OCI-LY3 (cell line): ENCODE measurements around the gene PCDHGA7.
"Not testable (repeated sequence)": the region's sequence is repeated elsewhere in the genome, so short reads cannot be mapped to it uniquely, and the experiment has no call there.

ENCODE experiments used
- H2AFZ ChIP-seq: fragments of 200-600, 300-600 bp; shearing (Covaris generic); 2 replicates; pipeline ENCODE4 v1.6.0; 2014; ENCODE audit warnings: antibody characterized with exemption, low read depth, low read length
- H3K27ac ChIP-seq: fragments of 200-600, 300-600 bp; sonication (generic); 2 replicates; pipeline ENCODE4 v1.5.1; 2014; ENCODE audit warnings: mild to moderate bottlenecking, low read length, moderate library complexity, mixed read lengths
- H3K27me3 ChIP-seq: fragments of 200-600, 300-600 bp; sonication (generic); 2 replicates; pipeline ENCODE4 v1.6.1; 2014; ENCODE audit warnings: low read depth, low read length, mixed read lengths
- H3K36me3 ChIP-seq: fragments of 200-600, 300-600 bp; sonication (generic); replicated peaks from 2 replicates; pipeline ENCODE3; 2014; ENCODE audit warnings: low read depth, low read length, mixed read lengths
- H3K4me1 ChIP-seq: fragments of 300-600, 200-600 bp; sonication (generic); 2 replicates; pipeline ENCODE4 v1.6.1; 2014; ENCODE audit warnings: low read length, mixed read lengths
- H3K4me2 ChIP-seq: fragments of 200-600, 300-600 bp; sonication (generic); 2 replicates; pipeline ENCODE4 v1.6.1; 2014; ENCODE audit warnings: low read length, mixed read lengths
- H3K4me3 ChIP-seq: fragments of 300-600, 200-600 bp; sonication (generic); 2 replicates; pipeline ENCODE4 v1.5.1; 2014; ENCODE audit warnings: antibody characterized with exemption, mild to moderate bottlenecking, low read length, moderate library complexity
- H3K79me2 ChIP-seq: fragments of 300-600, 200-600 bp; shearing (Covaris generic); 2 replicates; pipeline ENCODE4 v1.6.1; 2014; ENCODE audit warnings: mild to moderate bottlenecking, low read length, mixed read lengths
- H3K9ac ChIP-seq: fragments of 300-600, 200-600 bp; shearing (Covaris generic); 2 replicates; pipeline ENCODE4 v1.6.0; 2014; ENCODE audit warnings: mild to moderate bottlenecking, low read length, moderate library complexity
- H3K9me3 ChIP-seq: fragments of 200-600, 300-600 bp; shearing (Covaris generic); 2 replicates; pipeline ENCODE4 v1.6.1; 2014; ENCODE audit warnings: low read length, mixed read lengths; ENCODE audit not compliant: insufficient read depth
- H4K20me1 ChIP-seq: fragments of 200-600, 300-600 bp; sonication (generic); 2 replicates; pipeline ENCODE4 v1.6.1; 2016; ENCODE audit warnings: low read length, mixed read lengths; ENCODE audit not compliant: insufficient read depth
- EZH2phosphoT487 ChIP-seq: fragments of 200-600 bp; shearing (Covaris generic); IDR thresholded peaks from 2 replicates; pipeline ENCODE4 v1.6.1; 2018; ENCODE audit warnings: antibody characterized with exemption, mixed run types, low read depth
- TF ChIP-seq, protein P1 (sequence below): fragments of 200-600, 300-600 bp; sonication (generic); IDR thresholded peaks from 2 replicates; pipeline ENCODE4 v1.5.1; 2014; ENCODE audit warnings: antibody characterized with exemption, low read length, low read depth

Gene PCDHGA7

DNA sequence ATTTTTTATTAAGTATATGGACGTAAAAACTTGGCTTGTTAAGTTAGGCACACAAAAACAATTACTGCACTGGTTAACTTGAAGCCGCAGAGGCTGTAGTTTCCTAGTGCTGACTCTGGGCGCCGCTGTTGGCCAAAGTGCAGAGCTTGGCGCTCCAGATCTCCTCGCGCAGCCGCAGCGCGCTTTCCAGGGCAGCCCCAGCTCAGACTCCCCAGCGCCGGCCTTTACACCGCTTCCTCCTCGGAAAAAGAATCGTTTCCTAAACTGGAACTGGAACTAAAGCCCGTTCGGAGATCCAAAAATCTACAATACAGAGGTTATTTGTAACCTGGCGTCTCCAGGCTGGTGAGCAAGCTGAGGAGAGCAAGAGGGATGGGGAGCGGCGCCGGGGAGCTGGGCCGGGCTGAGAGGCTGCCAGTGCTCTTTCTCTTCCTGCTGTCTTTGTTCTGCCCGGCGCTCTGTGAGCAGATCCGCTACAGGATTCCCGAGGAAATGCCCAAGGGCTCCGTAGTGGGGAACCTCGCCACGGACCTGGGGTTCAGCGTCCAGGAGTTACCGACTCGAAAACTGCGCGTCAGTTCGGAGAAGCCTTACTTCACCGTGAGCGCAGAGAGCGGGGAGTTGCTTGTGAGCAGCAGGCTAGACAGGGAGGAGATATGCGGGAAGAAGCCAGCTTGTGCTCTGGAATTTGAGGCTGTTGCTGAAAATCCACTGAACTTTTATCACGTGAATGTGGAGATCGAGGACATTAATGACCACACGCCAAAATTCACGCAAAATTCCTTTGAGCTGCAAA, 15.4 kb downstream of the PCDHGA7 start, which contains the start of gene PCDHGB5:
Gene PCDHGB5, plus strand, starts transcription at position 192 of the 796 bp plus-strand sequence. Its CDS starts 181 bp downstream, at position 373.
- H2AFZ ChIP-seq, H3K9me3 ChIP-seq, H3K36me3 ChIP-seq, H3K27me3 ChIP-seq, H3K27ac ChIP-seq, H3K4me2 ChIP-seq, H3K9ac ChIP-seq, H4K20me1 ChIP-seq, H3K4me1 ChIP-seq, H3K4me3 ChIP-seq, H3K79me2 ChIP-seq: not testable (repeated sequence)

GRCh38 chr5:141398608-141399007, 16.1 kb downstream of the PCDHGA7 start:
- H3K27ac ChIP-seq: no peak overlapping the region
- no peak overlapping the region for H3K4me2 ChIP-seq
- no peak overlapping the region for H3K9ac ChIP-seq
- H2AFZ ChIP-seq: no peak overlapping the region
- H3K27me3 ChIP-seq: no peaks in the 10 kb centered on the region
- no peaks in the 10 kb centered on the region for H3K9me3 ChIP-seq
- no peaks in the 10 kb centered on the region for H3K4me1 ChIP-seq
- TF ChIP-seq, protein P1, sequence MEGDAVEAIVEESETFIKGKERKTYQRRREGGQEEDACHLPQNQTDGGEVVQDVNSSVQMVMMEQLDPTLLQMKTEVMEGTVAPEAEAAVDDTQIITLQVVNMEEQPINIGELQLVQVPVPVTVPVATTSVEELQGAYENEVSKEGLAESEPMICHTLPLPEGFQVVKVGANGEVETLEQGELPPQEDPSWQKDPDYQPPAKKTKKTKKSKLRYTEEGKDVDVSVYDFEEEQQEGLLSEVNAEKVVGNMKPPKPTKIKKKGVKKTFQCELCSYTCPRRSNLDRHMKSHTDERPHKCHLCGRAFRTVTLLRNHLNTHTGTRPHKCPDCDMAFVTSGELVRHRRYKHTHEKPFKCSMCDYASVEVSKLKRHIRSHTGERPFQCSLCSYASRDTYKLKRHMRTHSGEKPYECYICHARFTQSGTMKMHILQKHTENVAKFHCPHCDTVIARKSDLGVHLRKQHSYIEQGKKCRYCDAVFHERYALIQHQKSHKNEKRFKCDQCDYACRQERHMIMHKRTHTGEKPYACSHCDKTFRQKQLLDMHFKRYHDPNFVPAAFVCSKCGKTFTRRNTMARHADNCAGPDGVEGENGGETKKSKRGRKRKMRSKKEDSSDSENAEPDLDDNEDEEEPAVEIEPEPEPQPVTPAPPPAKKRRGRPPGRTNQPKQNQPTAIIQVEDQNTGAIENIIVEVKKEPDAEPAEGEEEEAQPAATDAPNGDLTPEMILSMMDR: no peak
- no peak for TF ChIP-seq EZH2phosphoT487
- no peaks in the 10 kb centered on the region for H3K36me3 ChIP-seq
- no peaks in the 10 kb centered on the region for H4K20me1 ChIP-seq
- no peak overlapping the region for H3K4me3 ChIP-seq
- H3K79me2 ChIP-seq: no peaks in the 10 kb centered on the region

- Histone ChIP-seq H4K20me1 (no peaks in the 10 kb centered on the region), H3K9ac (no peak overlapping the region), H3K4me2 (no peak overlapping the region), H3K4me3 (no peak overlapping the region), H3K4me1 (no peaks in the 10 kb centered on the region), H3K79me2 (no peaks in the 10 kb centered on the region), H3K27ac (no peak overlapping the region), H3K27me3 (no peaks in the 10 kb centered on the region), H3K36me3 (no peaks in the 10 kb centered on the region), H2AFZ (no peak overlapping the region), H3K9me3 (no peaks in the 10 kb centered on the region)
- TF ChIP-seq, protein P1: no peak
- no peak for TF ChIP-seq EZH2phosphoT487
Observed at GRCh38 chr5:141399555-141400258, 17.2 kb downstream of the PCDHGA7 start.

GRCh38 chr5:141402553-141403243, 20.2 kb downstream of the PCDHGA7 start, which contains the start of gene PCDHGA9:
Gene PCDHGA9 (plus strand): TSS chr5:141402778. CDS start chr5:141402953, 175 bp downstream.
- Histone ChIP-seq H2AFZ (no peak within 1 kb of the TSS), H3K9ac (no peak within 1 kb of the TSS), H3K4me3 (no peak within 1 kb of the TSS), H3K27me3 (no peaks in the 10 kb centered on the region), H3K9me3 (no peaks in the 10 kb centered on the region), H3K27ac (no peak within 1 kb of the TSS), H3K79me2 (no peaks in the 10 kb centered on the region), H4K20me1 (no peaks in the 10 kb centered on the region), H3K36me3 (no peaks in the 10 kb centered on the region), H3K4me1 (no peaks in the 10 kb centered on the region), H3K4me2 (no peak within 1 kb of the TSS)
- TF ChIP-seq, protein P1: no peak
- TF ChIP-seq EZH2phosphoT487: no peak
